Suprapubic skin (tissue), 4 donors: Measurements from ENCODE around the gene TMEM222. TPM values are rescaled to one million over a fixed set of nuclear protein-coding genes. Genes with fewer than 3 reads are reported as not detected.

ENCODE experiments used
- DNase-seq, 2 donors: peaks; one replicate each; pipeline ENCODE4 v3.0.0-alpha.2; 2019; ENCODE audit warnings: low spot score in 2 of 2
- H3K27ac ChIP-seq: fragments of 200-600 bp; sonication (generic); one replicate; pipeline ENCODE4 v1.5.1; 2019
- H3K27me3 ChIP-seq: fragments of 200-600 bp; sonication (generic); one replicate; pipeline ENCODE4 v1.5.1; 2019
- H3K36me3 ChIP-seq: fragments of 200-600 bp; sonication (generic); one replicate; pipeline ENCODE4 v1.5.1; 2019
- H3K4me1 ChIP-seq: fragments of 200-600 bp; sonication (generic); one replicate; pipeline ENCODE4 v1.5.1; 2019
- H3K4me3 ChIP-seq: fragments of 200-600 bp; sonication (generic); one replicate; pipeline ENCODE4 v1.5.1; 2019; ENCODE audit warnings: mild to moderate bottlenecking
- H3K9me3 ChIP-seq: fragments of 200-600 bp; sonication (generic); one replicate; pipeline ENCODE4 v1.5.1; 2019
- CTCF ChIP-seq, 2 donors: fragments of 200-600 bp in 1 of 2; fragments of 450-650 bp in 1 of 2; sonication (generic) in 1 of 2; IDR thresholded peaks; one replicate each; pipeline ENCODE4 v1.5.1; 2016 to 2019; ENCODE audit warnings: antibody characterized with exemption in 2 of 2, mild to moderate bottlenecking in 1 of 2, moderate library complexity in 1 of 2
- EP300 ChIP-seq: sonication (generic); formaldehyde crosslinking; IDR thresholded peaks from one replicate; pipeline ENCODE4 v1.6.1; 2017; ENCODE audit warnings: antibody characterized with exemption
- POLR2A ChIP-seq, 2 donors: fragments of 450-650 bp; IDR thresholded peaks; one replicate each; pipeline ENCODE4 v1.6.1; 2017; ENCODE audit warnings: antibody characterized with exemption in 2 of 2, mild to moderate bottlenecking in 2 of 2, moderate library complexity in 2 of 2
- POLR2AphosphoS5 ChIP-seq, 3 donors: sonication (generic); formaldehyde crosslinking; IDR thresholded peaks; one replicate each; pipeline ENCODE4 v1.6.1; 2017; ENCODE audit warnings: antibody characterized with exemption in 3 of 3
- WGBS: methylation state at CpG from one replicate; pipeline ENCODE4 v1.1.5; 2018; 5-methylcytosine and 5-hydroxymethylcytosine counted together
- total RNA-seq, 4 donors: library from RNA; depleted of rRNA; stranded (reverse); fragments of >200 nt; gene quantifications; one replicate each; pipeline ENCODE4 v1.1.0, GENCODE V29; 2016

TMEM222 gene
- total RNA-seq, 4 donors from 2014 or later, result 19.7 to 31.8 (median 21.2) TPM

- Histone ChIP-seq H3K4me3 (peak overlapping the region; percentile 44), H3K27me3 (no peaks in the 10 kb centered on the region), H3K27ac (peak overlapping the region; percentile 66), H3K9me3 (no peaks in the 10 kb centered on the region), H3K36me3 (peaks cover 11% of the 10 kb centered on the region), H3K4me1 (peaks cover 42% of the 10 kb centered on the region)
- 26% methylated on average over 10 of the region's 51 CpGs for WGBS
- TF ChIP-seq EP300, result no peak
- TF ChIP-seq POLR2AphosphoS5 (IDR thresholded peaks at IDR 0.05), result no peak
- no peak for TF ChIP-seq CTCF (IDR thresholded peaks at IDR 0.05)
- no peak for TF ChIP-seq POLR2A (IDR thresholded peaks at IDR 0.05)
- DNase-seq, result peak in 1 of 2 donors; percentile 64
Measured at GRCh38 chr1:27348861-27349783, 27.2 kb downstream of the TMEM222 start.

GRCh38 chr1:27349784-27350662, 28.1 kb downstream of the TMEM222 start:
- 44% methylated on average over 18 of the region's 84 CpGs for WGBS
- peaks cover 35% of the 10 kb centered on the region for H3K4me1 ChIP-seq
- TF ChIP-seq POLR2AphosphoS5 (IDR thresholded peaks at IDR 0.05) (no peak), EP300 (no peak), POLR2A (IDR thresholded peaks at IDR 0.05) (no peak)
- no peaks in the 10 kb centered on the region for H3K9me3 ChIP-seq
- H3K27ac ChIP-seq, result peak overlapping the region; percentile 66
- peak in 1 of 2 donors; percentile 75 for DNase-seq
- peaks cover 19% of the 10 kb centered on the region for H3K36me3 ChIP-seq
- no peaks in the 10 kb centered on the region for H3K27me3 ChIP-seq
- peak overlapping the region; percentile 44 for H3K4me3 ChIP-seq

- 52% methylated on average over 32 of the region's 62 CpGs for WGBS
- no peak for TF ChIP-seq EP300
- no peak for TF ChIP-seq CTCF (IDR thresholded peaks at IDR 0.05)
- no peak for TF ChIP-seq POLR2AphosphoS5 (IDR thresholded peaks at IDR 0.05)
- no peak for TF ChIP-seq POLR2A (IDR thresholded peaks at IDR 0.05)
- Histone ChIP-seq H3K4me1 (peaks cover 34% of the 10 kb centered on the region), H3K4me3 (peak overlapping the region; percentile 44), H3K27me3 (no peaks in the 10 kb centered on the region), H3K9me3 (no peaks in the 10 kb centered on the region), H3K27ac (no peak overlapping the region), H3K36me3 (peaks cover 28% of the 10 kb centered on the region)
- no peak for DNase-seq
Measured at GRCh38 chr1:27350663-27351540, 28.9 kb downstream of the TMEM222 start.

GRCh38 chr1:27351541-27352107, 29.7 kb downstream of the TMEM222 start:
- no peak overlapping the region for H3K27ac ChIP-seq
- no peaks in the 10 kb centered on the region for H3K9me3 ChIP-seq
- DNase-seq, result no peak
- 65% methylated on average over 5 of the region's 8 CpGs for WGBS
- peaks cover 35% of the 10 kb centered on the region for H3K36me3 ChIP-seq
- no peaks in the 10 kb centered on the region for H3K27me3 ChIP-seq
- peak in 1 of 2 donors; percentile 3 for TF ChIP-seq POLR2A (IDR thresholded peaks at IDR 0.05)
- TF ChIP-seq CTCF (IDR thresholded peaks at IDR 0.05), result no peak
- no peak overlapping the region for H3K4me3 ChIP-seq
- H3K4me1 ChIP-seq, result peaks cover 39% of the 10 kb centered on the region

- no peak for TF ChIP-seq CTCF (IDR thresholded peaks at IDR 0.05)
- TF ChIP-seq EP300, result no peak
- no peak for TF ChIP-seq POLR2A (IDR thresholded peaks at IDR 0.05)
- TF ChIP-seq POLR2AphosphoS5 (IDR thresholded peaks at IDR 0.05), result no peak
- 87% methylated on average over 13 of the region's 13 CpGs for WGBS
- Histone ChIP-seq H3K9me3 (no peaks in the 10 kb centered on the region), H3K4me1 (peaks cover 49% of the 10 kb centered on the region), H3K27ac (no peak overlapping the region), H3K4me3 (no peak overlapping the region), H3K36me3 (peaks cover 50% of the 10 kb centered on the region), H3K27me3 (no peaks in the 10 kb centered on the region)
- no peak for DNase-seq
Measured at GRCh38 chr1:27353166-27353565, 31.2 kb downstream of the TMEM222 start.
